RWPE2 (cell line): ENCODE measurements around the gene RASA1.
"Not testable (repeated sequence)": the region's sequence is repeated elsewhere in the genome, so short reads cannot be mapped to it uniquely, and the experiment has no call there.

Experiments
- ATAC-seq: fragments of 200-7000 bp; cut with Tn5 transposase; 3 replicates; pipeline ENCODE4 v1.9.1; 2021; ENCODE audit warnings: low read depth
- DNase-seq: peaks from one replicate; pipeline ENCODE4 v3.0.0-alpha.2; 2020; ENCODE audit warnings: low spot score
- H3K27ac ChIP-seq: fragments of 450-650 bp; 2 replicates; pipeline ENCODE4 v1.5.1; 2017; ENCODE audit warnings: mild to moderate bottlenecking; ENCODE audit not compliant: poor library complexity, severe bottlenecking
- H3K27me3 ChIP-seq: fragments of 250-450 bp; sonication (Bioruptor Pico); 2 replicates; pipeline ENCODE4 v1.5.1; 2021; ENCODE audit warnings: mild to moderate bottlenecking, moderate library complexity; ENCODE audit not compliant: insufficient read depth, poor library complexity, severe bottlenecking
- H3K36me3 ChIP-seq: fragments of 250-450 bp; sonication (Bioruptor Pico); 2 replicates; pipeline ENCODE4 v1.5.1; 2020; ENCODE audit warnings: low read depth, mild to moderate bottlenecking, moderate library complexity
- H3K4me1 ChIP-seq: fragments of 250-450 bp; sonication (Bioruptor Pico); 2 replicates; pipeline ENCODE4 v1.5.1; 2021; ENCODE audit warnings: mild to moderate bottlenecking, moderate library complexity; ENCODE audit not compliant: insufficient read depth, poor library complexity, severe bottlenecking
- H3K4me3 ChIP-seq: fragments of 250-450 bp; sonication (Bioruptor Pico); 2 replicates; pipeline ENCODE4 v1.5.1; 2021; ENCODE audit warnings: mild to moderate bottlenecking, moderate library complexity; ENCODE audit not compliant: severe bottlenecking
- H3K9me3 ChIP-seq: fragments of 250-450 bp; sonication (Bioruptor Pico); 2 replicates; pipeline ENCODE4 v1.5.1; 2021; ENCODE audit warnings: mild to moderate bottlenecking, moderate library complexity; ENCODE audit not compliant: severe bottlenecking
- TF ChIP-seq, protein P1 (sequence below): fragments of 450-650 bp; IDR thresholded peaks from one replicate; pipeline ENCODE4 v1.5.1; 2017; ENCODE audit warnings: mild to moderate bottlenecking, moderate library complexity; ENCODE audit not compliant: poor library complexity, severe bottlenecking

Gene RASA1

DNA sequence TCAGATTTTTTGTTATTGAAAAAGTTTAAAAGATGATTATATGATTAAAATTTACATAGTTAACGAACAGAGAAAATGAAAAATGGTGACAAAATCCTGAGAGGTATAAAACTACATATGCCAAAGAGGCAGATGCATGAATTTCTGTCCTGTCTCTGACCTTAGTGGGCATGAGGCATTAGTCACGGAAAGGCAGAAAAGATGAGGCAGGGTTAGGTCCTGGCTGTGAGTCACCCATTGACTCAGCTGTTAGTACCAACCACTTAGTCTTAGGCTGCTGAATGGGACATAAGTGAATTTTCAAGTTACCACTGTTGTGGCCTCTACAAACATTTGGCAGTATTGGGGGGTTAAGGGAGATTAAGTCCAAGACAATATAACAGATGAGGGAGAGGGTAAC, 33.1 kb downstream of the RASA1 start:
- H3K4me3 ChIP-seq, result no peak overlapping the region
- TF ChIP-seq, protein P1, sequence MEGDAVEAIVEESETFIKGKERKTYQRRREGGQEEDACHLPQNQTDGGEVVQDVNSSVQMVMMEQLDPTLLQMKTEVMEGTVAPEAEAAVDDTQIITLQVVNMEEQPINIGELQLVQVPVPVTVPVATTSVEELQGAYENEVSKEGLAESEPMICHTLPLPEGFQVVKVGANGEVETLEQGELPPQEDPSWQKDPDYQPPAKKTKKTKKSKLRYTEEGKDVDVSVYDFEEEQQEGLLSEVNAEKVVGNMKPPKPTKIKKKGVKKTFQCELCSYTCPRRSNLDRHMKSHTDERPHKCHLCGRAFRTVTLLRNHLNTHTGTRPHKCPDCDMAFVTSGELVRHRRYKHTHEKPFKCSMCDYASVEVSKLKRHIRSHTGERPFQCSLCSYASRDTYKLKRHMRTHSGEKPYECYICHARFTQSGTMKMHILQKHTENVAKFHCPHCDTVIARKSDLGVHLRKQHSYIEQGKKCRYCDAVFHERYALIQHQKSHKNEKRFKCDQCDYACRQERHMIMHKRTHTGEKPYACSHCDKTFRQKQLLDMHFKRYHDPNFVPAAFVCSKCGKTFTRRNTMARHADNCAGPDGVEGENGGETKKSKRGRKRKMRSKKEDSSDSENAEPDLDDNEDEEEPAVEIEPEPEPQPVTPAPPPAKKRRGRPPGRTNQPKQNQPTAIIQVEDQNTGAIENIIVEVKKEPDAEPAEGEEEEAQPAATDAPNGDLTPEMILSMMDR, result no peak
- peaks cover 49% of the 10 kb centered on the region for H3K4me1 ChIP-seq
- no peaks in the 10 kb centered on the region for H3K27me3 ChIP-seq
- H3K27ac ChIP-seq, result peak overlapping the region; percentile 48
- peaks cover 32% of the 10 kb centered on the region for H3K36me3 ChIP-seq
- peak; percentile 100 for ATAC-seq
- peak; percentile 78 for DNase-seq
- no peaks in the 10 kb centered on the region for H3K9me3 ChIP-seq

DNA sequence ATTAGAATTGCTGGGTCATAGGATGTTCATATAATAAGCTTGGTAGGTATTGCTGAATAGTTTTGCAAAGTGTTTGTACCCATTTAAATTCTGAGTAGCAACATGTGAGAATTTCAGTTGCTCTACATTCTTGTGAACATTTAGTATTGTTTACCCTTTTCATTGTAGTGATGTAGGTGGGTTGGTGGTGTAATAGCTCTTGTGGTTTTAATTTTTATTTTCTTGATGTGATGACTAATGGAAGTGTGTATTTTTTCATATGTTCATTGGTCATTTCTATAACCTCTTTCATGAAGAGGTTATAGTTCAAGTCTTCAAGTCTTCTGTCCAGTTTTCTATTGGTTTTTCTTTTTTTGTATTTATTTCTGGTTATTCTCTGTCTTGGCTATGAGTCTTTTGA, 34.4 kb downstream of the RASA1 start:
- Histone ChIP-seq H3K27ac (peak overlapping the region; percentile 48), H3K27me3 (no peaks in the 10 kb centered on the region), H3K36me3 (peaks cover 34% of the 10 kb centered on the region), H3K9me3 (no peaks in the 10 kb centered on the region), H3K4me1 (peaks cover 41% of the 10 kb centered on the region), H3K4me3 (no peak overlapping the region)
- TF ChIP-seq, protein P1, result no peak
- no peak for DNase-seq
- ATAC-seq, result peak; percentile 22; the same call in 1 of the 3 replicates

DNA sequence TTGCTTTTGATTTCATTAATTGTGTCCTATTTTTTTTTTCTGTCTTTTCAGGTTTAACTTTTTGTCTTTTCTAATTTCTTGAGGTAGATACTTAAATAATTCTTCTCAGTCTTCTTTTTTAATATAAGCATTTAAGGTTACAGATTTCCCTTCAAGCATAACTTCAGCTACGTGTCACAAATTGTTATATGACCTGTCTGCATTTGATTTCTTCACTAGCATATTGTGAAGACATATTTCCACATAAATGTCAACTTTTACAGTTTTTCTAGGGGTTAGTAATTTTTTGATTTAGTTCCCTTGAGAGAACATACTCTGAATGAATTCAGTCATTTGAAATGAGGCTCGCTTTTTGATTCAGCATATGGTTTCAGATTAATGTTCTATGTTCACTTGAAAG, 35.6 kb downstream of the RASA1 start:
- DNase-seq (no peak), ATAC-seq (no peak)
- H3K27me3 ChIP-seq, result no peaks in the 10 kb centered on the region
- H3K36me3 ChIP-seq, result peaks cover 34% of the 10 kb centered on the region
- H3K9me3 ChIP-seq, result no peaks in the 10 kb centered on the region
- H3K4me3 ChIP-seq, result no peak overlapping the region
- TF ChIP-seq, protein P1, result no peak
- no peak overlapping the region for H3K27ac ChIP-seq
- H3K4me1 ChIP-seq, result peaks cover 40% of the 10 kb centered on the region

DNA sequence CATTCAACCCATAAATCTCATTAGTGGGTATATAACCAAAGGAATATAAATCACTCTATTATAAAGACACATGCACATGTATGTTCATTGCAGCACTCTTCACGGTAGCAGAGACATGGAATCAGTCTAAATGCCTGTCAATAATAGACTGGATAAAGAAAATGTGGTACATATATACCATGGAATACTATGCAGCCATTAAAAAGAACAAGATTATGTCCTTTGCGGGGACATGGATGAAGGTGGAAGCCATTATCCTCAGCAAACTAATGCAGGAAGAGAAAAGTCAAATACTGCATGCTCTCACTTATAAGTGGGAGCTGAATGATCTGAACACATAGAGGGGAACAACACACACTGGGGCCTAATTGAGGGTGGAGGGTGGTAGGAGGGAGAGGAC, 38.4 kb downstream of the RASA1 start:
- DNase-seq, H3K4me3 ChIP-seq, H3K27me3 ChIP-seq, H3K27ac ChIP-seq, ATAC-seq, H3K9me3 ChIP-seq: not testable (repeated sequence)
- Histone ChIP-seq H3K36me3 (peaks cover 32% of the 10 kb centered on the region), H3K4me1 (peaks cover 14% of the 10 kb centered on the region)

DNA sequence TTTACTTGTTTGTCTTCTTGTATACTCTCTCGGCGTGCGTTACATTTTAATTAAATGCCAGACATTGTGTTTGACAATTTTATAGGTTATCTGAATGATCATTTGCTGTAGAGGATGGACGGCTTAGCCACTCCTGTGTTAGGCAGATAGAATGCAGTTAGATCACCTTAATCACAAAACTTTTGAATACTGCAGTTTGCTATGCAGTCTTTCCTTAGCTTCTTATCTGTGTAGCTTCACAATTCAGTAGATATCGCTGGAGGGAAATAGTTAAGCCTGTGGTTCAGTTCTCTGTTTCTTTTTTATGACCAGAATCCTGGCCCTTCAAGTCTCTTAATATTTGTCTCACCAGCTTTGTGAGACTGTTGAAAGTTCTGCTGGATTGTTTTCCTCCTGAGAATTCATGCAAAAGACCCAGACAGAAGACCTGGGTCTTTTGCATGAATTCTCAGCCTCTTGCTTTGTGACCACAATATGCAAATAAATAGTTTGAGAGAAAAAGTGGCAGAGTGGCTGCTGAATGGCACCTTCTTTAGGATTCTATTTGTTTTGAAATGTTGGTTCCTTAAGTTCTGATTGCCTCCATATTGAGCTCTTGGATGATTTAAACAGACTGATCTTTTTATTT, 40.2 kb downstream of the RASA1 start:
- Histone ChIP-seq H3K4me1 (no peaks in the 10 kb centered on the region), H3K36me3 (peaks cover 28% of the 10 kb centered on the region), H3K27me3 (no peaks in the 10 kb centered on the region), H3K4me3 (no peak overlapping the region), H3K9me3 (no peaks in the 10 kb centered on the region), H3K27ac (no peak overlapping the region)
- TF ChIP-seq, protein P1, result no peak
- no peak for ATAC-seq
- DNase-seq, result no peak
